GM19240 (cell line): ENCODE measurements around the gene NIT1.
A peak's percentile ranks its signal among the peaks of the same experiment; 100 is the strongest.
"Not testable (repeated sequence)": the region's sequence is repeated elsewhere in the genome, so short reads cannot be mapped to it uniquely, and the experiment has no call there.

Source experiments
- DNase-seq: peaks from one replicate; pipeline ENCODE4 v3.0.0; 2011; ENCODE audit warnings: low spot score; ENCODE audit not compliant: insufficient read length

Gene NIT1

GRCh38 chr1:161111527-161111926 lies 6.4 kb upstream of the NIT1 start:
- no peak for DNase-seq

GRCh38 chr1:161113915-161114314 lies 4.0 kb upstream of the NIT1 start:
- DNase-seq = no peak

GRCh38 chr1:161114556-161114955 lies 3.3 kb upstream of the NIT1 start:
- no peak for DNase-seq

- DNase-seq = no peak
Measured at GRCh38 chr1:161115132-161115711, 2.7 kb upstream of the NIT1 start.

GRCh38 chr1:161115961-161116360 lies 1.9 kb upstream of the NIT1 start:
- not testable (repeated sequence) for DNase-seq

GRCh38 chr1:161119092-161119903 lies 1.4 kb downstream of the NIT1 start:
- DNase-seq = no peak

- no peak for DNase-seq
Measured at GRCh38 chr1:161121042-161121650, 3.2 kb downstream of the NIT1 start.

- DNase-seq = no peak
Measured at GRCh38 chr1:161121834-161122233, 3.9 kb downstream of the NIT1 start.

GRCh38 chr1:161122967-161123366 lies 5.1 kb downstream of the NIT1 start:
- DNase-seq = no peak

- no peak for DNase-seq
Measured at GRCh38 chr1:161127649-161128048, 9.7 kb downstream of the NIT1 start.

GRCh38 chr1:161128591-161129420 lies 10.9 kb downstream of the NIT1 start:
- no peak for DNase-seq

GRCh38 chr1:161130266-161130665 lies 12.4 kb downstream of the NIT1 start:
- no peak for DNase-seq

GRCh38 chr1:161131523-161132409 lies 13.9 kb downstream of the NIT1 start:
- no peak for DNase-seq

- DNase-seq = peak; percentile 87
Measured at GRCh38 chr1:161132410-161133219, 14.7 kb downstream of the NIT1 start, which contains the start of gene DEDD. Gene DEDD, minus strand, starts transcription at chr1:161132667. Its CDS starts 8,205 bp downstream, at chr1:161124462.

GRCh38 chr1:161133220-161133740 lies 15.4 kb downstream of the NIT1 start:
- DNase-seq = peak; percentile 22

GRCh38 chr1:161137881-161138280 lies 20.0 kb downstream of the NIT1 start:
- DNase-seq = no peak

- no peak for DNase-seq
Measured at GRCh38 chr1:161138431-161138830, 20.5 kb downstream of the NIT1 start.

- DNase-seq = no peak
Measured at GRCh38 chr1:161139766-161140165, 21.9 kb downstream of the NIT1 start.

- no peak for DNase-seq
Measured at GRCh38 chr1:161140755-161141400, 23.0 kb downstream of the NIT1 start.
